GM19397 (cell line): Measurements from ENCODE around the gene XPR1.
"Not testable (repeated sequence)": the region's sequence is repeated elsewhere in the genome, so short reads cannot be mapped to it uniquely, and the experiment has no call there.

Experiments
- ATAC-seq: cut with Tn5 transposase; IDR thresholded peaks from one replicate; pipeline ENCODE4 v1.9.1; 2021; ENCODE audit warnings: mild to moderate bottlenecking, moderate library complexity; ENCODE audit not compliant: unreplicated experiment

Gene XPR1

DNA sequence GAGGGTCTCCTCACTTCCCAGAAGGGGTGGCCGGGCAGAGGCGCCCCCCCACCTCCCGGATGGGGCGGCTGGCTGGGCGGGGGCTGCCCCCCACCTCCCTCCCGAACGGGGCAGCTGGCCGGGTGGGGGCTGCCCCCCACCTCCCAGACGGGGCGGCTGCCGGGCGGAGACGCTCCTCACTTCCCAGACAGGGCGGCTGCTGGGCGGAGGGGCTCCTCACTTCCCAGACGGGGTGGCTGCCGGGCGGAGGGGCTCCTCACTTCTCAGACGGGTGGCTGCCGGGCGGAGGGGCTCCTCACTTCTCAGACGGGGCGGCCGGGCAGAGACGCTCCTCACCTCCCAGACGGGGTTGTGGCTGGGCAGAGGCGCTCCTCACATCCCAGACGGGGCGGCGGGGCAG lies 78.9 kb downstream of the XPR1 start:
- not testable (repeated sequence) for ATAC-seq

DNA sequence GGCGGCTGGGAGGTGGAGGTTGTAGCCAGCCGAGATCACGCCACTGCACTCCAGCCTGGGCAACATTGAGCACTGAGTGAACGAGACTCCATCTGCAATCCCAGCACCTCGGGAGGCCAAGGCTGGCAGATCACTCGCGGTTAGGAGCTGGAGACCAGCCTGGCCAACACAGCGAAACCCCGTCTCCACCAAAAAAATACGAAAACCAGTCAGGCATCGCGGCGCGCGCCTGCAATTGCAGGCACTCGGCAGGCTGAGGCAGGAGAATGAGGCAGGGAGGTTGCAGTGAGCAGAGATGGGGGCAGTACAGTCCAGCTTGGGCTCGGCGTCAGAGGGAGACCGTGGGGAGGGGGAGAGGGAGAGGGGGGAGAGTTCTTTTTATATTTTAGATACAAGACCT lies 79.4 kb downstream of the XPR1 start:
- not testable (repeated sequence) for ATAC-seq

DNA sequence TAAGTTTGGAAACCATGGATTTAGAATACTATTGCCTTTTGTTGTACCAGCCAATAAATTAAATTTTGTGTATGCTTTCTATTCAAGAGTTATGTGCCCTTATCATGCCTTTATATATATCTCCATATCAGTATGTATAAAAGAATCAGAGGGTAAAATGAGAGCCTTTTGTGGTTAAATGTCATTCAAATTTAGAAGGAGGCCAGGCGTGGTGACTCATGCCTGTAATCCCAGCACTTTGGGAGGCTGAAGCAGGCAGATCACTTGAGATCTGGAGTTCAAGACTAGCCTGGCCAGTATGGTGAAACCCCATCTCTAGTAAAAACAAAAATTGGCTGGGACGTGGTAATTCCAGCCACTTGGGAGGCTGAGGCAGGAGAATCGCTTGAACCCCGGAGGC lies 88.9 kb downstream of the XPR1 start:
- ATAC-seq = no peak

DNA sequence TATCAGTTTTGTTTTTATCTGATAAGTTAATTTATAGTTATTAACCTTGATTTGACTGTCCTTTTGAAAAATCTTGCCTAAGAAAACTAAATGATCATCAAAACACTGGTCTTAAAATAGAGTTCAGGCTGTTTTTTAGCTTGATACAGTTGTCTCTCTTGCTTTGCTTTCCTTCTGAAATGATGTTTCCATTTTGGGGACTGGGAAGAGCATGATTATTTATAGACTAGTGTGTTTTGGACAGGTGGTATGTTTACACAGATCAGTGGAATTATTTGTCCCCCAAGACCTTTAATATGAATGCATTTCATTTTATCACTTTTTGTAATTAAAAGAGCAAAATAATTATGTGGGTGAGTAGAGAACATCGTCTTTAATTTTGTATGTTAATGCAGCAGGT lies 90.8 kb downstream of the XPR1 start:
- ATAC-seq = no peak

DNA sequence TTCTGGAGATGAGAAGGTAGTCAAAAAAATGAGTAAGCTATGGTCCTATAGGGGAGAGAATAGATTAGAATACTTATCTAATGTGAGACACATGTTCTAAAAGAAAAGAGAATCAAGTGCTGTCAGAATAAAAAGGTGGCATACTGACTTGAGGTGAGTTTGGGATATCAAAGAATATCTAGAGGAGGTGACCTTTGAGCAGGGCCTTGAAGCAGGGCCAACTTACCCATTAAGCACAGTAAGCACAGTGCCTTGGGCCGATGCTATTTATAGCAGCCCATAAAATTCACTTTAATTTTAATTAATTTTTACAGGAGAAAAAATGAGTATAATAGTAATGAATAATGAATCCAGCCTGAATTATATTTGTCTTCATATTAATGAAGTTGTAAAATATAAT lies 92.2 kb downstream of the XPR1 start:
- no peak for ATAC-seq

DNA sequence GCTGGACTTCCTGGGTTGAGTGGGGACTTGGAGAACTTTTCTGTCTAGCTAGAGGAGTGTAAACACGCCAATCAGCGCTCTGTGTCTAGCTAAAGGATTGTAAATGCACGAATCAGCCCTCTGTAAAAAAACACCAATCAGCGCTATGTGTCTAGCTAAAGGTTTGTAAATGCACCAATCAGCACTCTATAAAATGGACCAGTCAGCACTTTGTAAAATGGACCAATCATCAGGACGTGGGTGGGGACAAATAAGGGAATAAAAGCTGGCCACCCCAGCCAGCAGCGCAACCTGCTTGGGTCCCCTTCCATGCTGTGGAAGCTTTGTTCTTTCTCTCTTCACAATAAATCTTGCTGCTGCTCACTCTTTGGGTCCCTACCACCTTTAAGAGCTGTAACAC lies 94.2 kb downstream of the XPR1 start:
- ATAC-seq = not testable (repeated sequence)

DNA sequence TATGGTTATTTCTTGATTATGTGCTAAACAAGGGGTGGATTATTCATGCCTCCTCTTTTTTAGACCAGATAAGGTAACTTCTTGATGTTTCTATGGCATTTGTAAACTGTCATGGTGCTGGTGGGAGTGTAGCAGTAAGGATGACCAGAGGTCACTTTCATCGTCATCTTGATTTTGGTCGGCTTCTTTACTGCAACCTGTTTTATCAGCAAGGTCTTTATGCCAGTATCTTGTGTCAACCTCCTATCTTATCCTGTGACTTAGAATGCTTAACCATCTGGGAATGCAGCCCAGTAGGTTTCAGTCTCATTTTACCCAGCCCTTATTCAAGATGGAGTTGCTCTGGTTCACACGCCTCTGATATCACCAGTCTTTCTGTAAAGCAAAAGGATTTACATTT lies 95.9 kb downstream of the XPR1 start:
- ATAC-seq = not testable (repeated sequence)

DNA sequence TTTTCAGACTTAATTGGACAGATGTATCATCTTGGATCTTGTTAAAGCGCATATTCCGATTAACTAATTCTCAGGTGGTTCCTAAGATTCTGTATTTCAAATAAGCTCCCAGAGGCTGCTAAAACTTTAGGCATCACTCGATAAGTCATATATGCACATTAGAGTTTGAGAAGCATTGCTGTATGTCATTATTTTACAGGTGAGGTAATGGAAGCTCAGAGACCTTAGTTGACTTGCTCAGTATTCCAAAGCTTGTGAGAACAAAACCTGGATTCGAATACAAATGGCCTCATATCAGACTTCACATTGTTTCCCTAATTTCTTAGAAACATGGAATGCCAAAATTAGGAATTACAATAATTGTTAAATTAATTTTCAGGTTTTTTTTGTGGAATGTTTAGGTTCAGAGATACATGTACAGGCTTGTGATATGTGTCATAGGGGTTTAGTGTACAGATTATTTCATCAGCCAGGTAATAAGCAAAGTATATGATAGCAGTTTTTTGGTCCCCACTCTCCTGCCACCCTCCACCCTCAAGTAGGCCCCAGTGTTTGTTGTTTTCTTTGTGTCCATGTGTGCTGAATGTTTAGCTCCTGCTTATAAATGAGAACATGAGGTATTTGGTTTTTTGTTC lies 96.8 kb downstream of the XPR1 start:
- no peak for ATAC-seq

DNA sequence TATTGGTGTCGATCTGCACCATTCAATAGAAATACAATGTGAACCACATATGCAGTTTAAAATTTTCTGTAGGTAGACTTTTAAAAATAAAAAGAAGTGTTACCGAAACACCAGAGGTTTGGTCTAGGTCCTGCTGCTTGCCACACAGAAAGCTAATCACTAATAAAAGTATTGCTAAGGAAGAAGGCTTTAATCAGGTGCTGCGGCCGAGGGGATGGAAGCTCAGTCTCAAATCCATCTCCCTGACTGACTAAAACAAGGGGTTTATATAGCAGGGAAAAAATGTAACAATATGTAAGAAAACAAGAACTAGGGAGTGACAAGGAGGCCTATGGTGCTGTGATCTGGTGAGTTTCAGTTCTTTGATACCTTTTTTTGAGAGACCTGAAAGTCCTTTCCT lies 99.3 kb downstream of the XPR1 start:
- ATAC-seq = no peak

DNA sequence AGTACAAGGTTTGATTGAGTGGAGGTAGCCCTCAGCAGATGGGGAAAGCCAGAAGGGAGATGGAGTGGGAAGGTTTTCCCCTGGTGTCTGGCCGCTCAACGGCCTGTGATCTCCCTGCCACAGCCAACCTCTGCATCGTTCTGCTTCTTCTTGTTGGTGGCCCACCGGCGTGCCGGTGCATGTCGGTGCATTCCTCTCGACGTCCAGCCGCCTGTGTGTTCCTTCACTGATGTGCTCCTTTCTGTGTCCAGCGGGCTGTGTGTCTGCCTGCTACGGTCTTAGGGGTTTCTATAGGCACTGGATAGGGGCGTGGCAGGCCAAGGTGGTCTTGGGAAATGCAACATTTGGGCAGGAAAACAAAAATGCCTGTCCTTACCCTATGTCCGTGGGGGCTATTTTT lies 101.0 kb downstream of the XPR1 start:
- no peak for ATAC-seq

DNA sequence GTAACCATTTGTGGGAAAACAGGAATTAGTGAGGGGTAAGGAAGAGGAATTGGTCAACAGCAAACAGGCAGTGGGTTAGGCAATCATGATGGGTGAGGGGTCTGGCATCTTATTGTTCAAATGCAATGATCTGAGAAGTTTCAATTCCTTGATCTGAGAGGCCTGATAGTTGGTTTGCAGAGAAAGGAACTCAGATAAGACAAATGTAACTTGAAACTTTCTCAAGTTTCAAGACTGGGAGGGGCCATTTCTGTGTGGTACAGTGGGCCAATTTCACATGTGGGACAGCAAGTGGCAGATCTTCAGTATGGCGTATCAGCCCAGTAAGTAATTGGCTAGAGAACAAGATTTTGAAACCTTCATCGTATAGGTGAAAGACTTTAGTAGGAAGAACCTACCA lies 102.5 kb downstream of the XPR1 start:
- ATAC-seq = no peak

DNA sequence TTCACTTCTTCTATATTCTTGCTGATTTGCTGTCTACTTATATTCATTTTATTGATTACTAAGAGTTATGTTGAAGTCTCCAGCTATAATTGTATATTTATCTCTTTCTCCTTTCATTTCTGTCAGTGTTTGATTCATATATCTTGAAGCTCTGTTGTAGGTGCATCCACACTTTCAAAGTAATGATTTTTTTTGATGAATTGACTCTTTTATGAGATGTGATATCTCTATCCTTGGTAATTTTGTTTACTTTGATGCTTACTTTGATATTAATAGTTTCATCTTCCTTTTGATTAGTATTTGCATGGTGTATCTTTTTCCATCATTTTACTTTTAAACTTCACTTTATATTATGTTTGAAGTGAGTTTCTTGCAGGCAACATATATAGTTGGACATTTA lies 110.8 kb downstream of the XPR1 start:
- no peak for ATAC-seq

DNA sequence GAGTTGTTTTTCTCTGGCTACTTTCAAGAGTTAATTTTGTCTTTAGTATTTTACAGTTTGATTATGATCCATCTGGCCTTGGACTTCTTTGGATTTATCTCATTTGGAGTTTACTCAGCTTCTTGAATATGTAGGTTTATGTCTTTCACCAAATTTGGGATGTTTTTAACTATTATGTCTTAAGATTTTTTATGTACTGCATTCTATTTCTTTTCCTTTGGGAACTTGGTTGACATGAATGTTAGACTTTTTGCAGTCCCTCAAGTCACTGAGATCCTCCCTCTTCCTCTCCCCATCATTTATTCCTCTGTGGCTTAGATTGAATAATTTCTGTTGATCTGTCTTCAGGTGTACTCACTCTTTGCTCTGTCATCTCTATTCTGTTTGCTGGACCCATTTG lies 112.0 kb downstream of the XPR1 start:
- no peak for ATAC-seq

DNA sequence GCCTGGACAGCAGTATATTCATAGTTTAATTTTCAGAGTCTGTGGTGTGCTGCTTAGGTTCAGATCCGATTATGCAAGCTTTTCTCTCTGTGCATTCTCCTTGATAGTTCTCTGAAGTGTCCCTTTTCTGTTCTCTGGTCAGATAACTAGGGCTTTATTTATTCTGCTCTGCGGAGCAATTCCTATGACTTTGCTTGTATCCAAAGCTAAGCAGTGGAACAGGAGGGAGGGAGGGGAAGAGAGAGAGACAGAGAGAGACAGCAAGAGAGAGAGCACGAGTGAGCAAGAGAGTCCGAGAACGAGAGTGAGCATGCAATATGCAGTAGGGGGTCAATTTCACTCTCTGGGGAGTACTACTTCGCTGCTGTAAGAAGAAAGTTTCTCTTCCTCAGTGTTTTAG lies 113.3 kb downstream of the XPR1 start:
- ATAC-seq = no peak

DNA sequence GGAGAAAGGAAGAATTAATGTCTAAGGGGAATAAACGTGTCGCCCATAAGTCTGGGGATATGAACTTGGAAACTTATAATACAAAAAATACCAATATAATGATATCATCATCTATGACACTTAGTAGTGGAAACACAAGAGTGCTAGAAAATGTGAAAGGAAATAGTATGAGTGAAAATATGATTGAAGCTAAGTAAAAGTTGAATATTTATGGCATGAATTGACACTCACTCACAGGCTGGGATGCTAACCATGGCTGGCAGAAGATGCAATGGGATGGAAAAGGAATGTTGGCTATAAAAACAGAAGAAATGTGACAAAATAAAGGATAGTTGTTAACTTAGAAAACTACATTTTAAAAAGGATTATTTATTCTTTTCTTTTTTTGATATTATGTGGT lies 120.1 kb downstream of the XPR1 start:
- ATAC-seq = no peak

DNA sequence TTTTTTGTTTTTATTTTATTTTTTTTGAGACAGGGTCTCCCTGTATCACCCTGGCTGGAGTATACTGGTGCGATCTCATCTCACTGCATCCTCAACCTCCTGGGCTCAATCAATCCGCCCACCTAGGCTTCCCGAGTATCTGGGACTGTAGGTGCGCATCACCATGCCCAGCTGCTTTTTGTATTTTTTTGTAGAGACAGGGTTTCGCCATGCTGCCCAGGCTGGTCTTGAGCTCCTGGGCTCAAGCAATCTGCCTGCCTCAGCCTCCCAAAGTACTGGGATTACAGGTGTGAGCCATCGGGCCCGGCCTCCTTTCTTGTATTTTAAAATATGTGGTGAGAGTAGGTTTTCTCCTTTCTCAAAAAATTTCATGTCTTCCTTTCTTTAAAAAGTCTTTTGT lies 122.6 kb downstream of the XPR1 start:
- ATAC-seq = no peak

DNA sequence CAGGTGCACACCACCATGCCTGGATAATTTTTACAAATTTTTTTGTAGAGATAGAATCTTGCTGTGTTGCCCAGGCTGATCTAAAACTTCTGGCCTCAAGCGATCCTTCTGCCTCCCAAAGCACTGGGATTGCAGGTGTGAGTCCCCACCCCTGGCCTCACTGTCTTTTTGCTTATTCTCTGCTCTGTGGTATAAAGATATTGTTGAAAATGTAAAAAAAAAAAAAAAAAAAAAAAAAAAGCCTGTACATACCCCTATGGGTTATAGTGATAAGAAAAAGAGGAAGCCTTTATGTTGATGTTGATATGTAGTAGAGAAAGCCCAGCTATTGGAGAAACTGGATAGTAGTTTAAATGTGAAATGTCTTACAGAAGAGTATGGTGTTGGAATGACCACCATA lies 125.8 kb downstream of the XPR1 start:
- ATAC-seq = no peak

DNA sequence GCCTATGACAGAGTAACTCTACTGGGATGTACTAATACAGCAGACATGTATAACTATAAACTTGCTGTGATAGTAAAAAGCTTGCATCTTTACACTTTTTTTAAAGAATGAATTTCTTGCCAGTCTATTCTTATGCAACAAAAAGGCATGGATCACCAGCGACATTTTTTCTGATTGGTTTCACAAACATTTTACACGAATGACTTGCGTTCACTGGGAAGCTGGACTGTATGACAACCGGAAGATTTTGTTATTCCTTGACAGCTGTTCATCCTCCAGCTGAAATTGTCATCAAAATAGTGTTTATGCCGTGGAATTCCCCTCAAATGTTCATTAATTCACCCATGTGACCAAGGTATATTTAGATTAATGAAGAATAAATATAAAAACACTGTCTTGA lies 131.0 kb downstream of the XPR1 start:
- no peak for ATAC-seq

DNA sequence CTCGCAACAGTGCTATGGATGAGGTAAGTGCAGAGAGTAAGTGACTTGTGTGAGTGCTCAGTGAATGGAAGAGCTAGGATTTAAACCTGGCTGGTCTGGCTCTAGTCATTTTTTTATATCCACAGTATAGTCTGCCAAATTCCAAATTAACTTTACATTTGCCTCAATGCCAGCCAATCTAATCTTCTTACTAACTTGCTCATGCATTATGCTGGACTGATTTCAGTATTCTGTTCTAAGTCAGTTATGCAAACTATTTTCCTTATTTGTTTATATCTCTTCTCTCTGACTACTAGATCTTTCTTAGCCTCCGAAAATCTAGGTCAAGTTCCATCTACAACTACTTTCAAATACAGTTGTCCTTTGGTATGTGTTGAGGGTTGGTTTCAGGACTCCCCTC lies 133.3 kb downstream of the XPR1 start:
- no peak for ATAC-seq

DNA sequence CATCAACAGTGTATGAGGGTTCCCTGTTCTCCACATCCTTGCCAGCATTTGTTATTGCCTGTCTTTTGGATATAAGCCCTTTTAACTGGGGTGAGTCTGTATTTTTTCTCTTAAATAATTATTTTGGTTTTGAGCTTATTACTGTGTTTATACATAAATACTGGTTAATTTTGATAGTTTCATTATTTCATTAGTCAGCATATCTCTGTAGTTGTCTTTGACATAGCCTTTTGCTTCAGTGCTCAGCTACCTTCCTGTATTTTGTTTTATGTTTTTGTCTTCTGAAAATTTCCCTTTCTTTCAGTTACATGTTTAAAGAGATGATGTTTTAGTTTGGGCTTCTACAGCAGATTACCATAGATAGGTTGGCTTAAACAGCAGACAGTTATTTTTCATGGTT lies 138.1 kb downstream of the XPR1 start:
- ATAC-seq = no peak

DNA sequence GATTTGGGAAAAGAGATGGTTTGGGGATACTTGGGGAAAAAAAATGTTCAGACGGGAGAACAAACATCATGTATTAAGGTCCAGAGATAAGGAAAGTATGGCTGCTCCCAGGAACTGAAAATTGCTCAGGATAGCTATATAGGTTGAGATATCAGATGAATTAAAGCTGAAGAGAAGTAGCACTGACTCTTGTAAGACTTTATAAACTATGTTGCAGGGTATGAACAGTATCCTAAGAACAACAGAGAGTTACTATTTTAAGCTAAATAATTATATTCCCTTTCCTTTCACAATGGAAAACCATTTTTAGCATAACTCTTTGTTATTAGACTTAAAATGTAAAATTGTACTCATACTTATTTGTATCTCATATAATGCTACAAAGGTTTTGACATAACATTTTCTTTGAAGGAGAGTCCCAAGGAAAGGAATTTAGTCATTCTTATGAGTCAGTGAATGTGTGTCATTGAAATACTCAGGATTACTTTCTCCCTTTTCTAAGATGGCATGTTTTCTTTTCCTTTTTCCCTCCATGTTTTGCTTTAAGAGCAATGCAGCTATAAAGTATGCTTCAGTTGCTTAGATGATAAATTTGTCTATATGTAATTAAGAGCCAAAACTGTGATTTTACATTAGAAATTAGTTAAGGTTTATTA lies 141.5 kb downstream of the XPR1 start:
- no peak for ATAC-seq

DNA sequence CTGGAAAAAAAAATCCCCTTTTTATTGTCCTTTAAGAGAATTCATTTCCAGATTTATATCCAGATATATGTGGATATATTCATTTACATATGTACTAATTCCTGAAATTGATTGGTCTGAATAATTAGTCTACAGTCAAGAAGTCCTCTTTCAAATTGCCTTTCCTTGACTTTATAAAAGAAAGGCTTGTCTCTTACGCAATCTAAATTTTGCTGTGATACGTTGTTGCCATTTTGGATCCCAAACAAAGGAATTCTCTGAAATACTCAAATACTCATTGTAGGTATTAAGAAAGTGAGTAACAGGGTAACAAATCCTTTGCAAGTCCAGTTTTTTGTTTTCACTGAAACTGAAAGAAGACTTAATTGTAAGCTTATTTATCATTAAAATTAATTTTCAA lies 144.0 kb downstream of the XPR1 start:
- ATAC-seq = no peak

DNA sequence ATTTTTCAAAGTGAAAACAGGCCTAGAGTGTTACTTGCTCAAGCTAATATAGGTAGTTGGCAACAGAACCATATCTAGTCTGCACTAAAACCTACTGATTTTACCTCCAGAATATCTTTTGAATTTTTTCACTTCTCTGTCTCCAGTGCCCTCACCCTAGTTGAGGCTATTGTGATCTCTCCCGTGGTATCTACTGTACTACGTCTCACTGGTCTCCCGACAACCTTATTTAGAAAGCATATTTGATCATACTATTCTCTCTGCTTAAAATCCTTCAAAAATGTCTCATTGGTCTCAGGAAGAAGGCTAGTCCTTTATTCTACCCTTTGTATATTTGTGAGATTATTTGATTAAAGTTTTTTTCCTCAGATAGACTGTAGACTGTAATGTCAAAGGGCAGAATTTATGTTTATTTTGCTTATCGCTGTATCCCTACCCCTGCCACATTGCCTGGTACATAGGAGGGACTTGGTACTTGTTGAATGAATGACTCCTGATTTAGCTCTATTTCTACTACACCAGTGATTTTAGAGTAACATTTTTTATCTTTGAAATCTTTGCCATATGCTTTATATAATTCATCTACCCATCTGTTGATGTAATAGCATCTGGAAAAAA lies 145.4 kb downstream of the XPR1 start:
- ATAC-seq = no peak
